Stimulated activated CD4-positive, alpha-beta T cell treated with anti-CD3 and anti-CD28 coated beads, Interleukin-12 subunit alpha, Interleukin-12 subunit beta, amount 100 ng/mL, for 4 hours (primary cell): ENCODE data around the gene DNAH5.
"Not testable (repeated sequence)": the region's sequence is repeated elsewhere in the genome, so short reads cannot be mapped to it uniquely, and the experiment has no call there.

Experiments used
- DNase-seq: peaks from one replicate; pipeline ENCODE4 v3.0.0-alpha.2; 2020

DNAH5 gene

DNA sequence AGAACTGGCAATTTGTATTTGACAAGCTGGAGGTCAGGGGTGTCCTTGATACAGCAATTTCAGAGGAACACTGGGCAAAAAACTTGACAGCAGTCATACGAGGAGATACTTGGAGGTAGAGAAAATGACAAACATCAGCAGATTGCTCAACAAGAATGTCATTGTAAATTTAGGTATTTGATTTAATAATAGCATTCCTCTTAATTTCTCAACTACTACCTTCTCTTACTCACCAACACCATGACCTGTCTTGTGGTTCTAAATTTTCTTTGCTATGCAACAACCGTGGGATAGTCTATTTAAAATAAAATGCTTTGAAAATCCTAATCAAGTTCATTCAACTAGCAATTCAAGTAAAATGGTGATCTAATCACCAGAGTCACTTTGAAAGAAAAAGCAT, 128.4 kb downstream of the DNAH5 start:
- no peak for DNase-seq

DNA sequence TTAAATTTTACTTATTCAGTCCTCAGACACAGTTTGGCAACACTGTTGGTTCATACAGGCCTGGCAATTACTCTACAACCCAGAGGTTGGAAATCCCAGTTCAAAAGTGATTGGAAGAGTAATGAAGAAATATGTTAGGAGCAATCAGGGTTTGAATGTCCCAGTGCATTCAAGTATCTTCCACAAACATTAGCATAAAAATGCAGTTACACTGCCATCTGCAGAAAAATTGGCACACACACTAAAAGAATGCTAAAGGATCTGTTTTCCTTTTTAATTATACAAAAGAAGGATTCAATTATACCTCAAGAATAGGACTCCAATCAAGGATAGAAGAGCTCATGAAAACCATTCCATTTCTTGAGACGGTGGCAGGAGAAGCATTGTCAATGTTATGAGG, 130.2 kb downstream of the DNAH5 start:
- no peak for DNase-seq

DNA sequence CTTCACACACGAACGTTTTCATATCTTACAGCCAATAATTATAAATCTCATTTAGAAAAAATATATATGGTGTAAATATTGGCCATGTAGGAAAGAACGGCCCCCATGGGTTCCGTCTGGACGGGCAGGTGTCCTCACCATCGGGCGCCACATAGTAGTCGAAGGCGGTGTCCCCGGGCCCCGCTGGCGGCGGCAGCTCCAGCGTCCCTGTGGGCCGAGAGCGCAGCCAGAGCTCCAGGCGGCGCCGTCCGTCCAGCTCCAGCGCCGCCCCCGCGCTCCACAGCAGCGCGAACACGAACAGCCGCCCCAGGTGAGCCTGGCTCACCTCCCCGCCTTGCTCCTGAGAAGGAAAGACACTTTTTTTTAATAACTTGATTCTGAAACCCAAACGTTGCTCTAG, 134.6 kb downstream of the DNAH5 start:
- no peak for DNase-seq

DNA sequence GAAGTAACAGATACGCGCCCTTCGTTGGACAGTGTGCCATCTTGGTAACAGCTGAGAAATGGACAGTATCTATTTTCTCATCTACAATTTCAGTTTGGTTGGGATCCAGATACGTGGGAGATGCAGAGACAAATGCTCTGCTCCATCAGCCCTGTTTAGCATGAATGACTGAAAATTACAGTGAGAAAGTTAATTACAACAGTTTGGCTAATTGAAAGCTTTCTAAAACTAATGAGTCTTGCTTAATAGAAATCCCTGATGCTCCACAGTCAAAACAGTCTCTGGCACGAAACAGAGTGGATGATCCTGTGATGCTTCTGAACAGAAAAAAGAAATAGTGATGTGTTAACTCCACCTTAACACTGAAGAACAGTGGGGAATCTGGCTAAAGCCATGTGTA, 140.2 kb downstream of the DNAH5 start:
- no peak for DNase-seq

DNA sequence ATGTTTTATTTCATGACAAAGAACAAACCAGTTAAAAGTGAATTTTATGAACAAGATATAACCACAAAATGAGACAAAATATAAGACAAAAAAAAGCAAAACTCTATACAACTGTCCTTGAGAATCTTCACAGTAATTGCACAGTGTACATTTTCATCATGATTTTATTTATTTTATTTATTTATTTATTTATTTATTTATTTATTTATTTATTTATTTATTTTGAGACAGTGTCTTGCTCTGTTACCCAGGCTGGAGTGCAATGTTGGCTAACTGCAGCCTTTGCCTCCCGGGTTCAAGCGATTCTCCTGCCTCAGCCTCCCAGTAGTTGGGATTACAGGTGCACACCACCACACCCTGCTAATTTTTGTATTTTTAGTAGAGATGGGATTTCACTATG, 145.9 kb downstream of the DNAH5 start:
- not testable (repeated sequence) for DNase-seq

DNA sequence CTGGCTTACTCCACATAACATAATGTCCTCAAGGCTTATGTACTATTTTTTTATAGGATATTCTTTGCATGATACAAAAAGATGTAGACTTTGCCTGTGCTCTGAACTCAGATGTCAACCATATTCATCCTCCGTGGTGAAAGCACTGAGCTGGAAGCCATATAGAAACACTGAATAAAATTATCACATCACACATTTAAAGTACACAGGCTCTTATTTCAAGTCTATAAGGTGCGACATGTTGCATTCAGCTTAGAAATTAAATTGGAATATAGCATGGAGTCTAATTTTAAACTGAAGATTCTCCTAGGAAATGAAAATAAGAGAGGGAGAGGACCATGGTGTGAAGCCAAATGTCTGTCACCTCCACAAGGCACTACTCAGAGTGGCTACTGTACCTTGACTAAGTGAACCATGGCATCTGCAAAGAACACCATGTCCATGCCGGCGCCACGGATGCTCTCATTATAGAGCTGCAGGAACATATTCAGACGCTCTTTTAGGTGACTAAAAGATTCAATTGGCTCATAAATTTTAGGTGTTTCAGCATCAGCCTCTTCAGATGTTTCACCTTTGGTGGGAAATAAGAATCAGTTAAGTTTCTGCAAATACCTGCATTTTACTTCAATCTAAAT, 158.6 kb downstream of the DNAH5 start:
- no peak for DNase-seq

DNA sequence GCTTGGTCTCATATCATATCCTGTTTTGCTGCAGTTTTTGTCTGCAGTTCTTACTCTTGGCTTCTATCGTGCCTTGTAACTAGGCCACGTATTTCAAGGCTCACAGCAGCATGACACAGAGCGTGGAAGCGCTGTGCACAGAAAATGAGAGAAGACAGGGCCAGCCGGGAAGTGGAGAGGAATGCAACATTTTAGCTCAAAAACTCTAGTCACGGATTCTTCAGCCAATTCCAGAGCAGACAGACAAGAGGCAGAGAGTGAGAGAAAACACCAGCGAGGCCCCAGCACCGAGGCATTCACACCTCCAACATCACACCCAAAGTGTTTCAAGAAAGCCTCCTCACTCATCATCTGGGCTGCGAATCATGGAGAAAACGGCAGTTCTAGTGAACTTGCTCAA, 160.8 kb downstream of the DNAH5 start:
- DNase-seq = no peak

DNA sequence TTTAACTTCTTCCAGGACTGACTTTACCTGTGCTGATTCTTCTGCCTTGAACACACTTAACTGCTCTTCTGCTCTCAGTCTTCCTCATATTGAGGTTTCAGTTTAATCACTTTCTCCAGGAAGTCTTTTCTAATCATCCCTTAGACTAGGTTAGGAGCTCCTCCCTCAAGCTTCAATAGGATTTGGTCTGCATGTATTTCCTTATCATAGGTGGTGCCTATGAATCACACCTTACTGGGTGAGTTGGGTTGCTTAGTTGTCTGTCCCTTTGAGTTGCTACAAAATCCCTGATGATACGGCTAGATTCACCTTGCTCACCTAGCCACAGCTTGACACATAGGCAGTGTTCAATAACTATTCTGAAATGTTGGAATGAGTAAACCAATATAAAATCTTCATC, 164.4 kb downstream of the DNAH5 start:
- DNase-seq = no peak

DNA sequence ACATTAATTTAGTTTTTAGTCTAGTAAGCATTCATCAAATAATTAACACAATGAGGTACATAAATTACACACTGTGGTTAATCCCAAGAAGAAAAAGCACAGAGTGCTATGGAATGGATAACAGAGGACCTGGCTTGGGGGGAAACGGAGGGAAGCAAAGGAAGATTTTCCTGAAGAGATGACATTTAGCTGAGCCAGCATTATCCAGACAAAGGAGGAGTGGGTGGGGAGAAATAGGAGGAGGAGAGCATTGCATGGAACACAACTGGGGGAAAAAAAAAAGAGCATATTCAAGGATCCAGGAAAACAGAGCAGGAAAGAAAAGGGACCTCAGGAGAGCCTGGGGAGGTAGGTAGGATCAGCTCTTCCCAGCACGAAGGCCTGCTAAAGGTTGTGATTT, 170.8 kb downstream of the DNAH5 start:
- DNase-seq = no peak

DNA sequence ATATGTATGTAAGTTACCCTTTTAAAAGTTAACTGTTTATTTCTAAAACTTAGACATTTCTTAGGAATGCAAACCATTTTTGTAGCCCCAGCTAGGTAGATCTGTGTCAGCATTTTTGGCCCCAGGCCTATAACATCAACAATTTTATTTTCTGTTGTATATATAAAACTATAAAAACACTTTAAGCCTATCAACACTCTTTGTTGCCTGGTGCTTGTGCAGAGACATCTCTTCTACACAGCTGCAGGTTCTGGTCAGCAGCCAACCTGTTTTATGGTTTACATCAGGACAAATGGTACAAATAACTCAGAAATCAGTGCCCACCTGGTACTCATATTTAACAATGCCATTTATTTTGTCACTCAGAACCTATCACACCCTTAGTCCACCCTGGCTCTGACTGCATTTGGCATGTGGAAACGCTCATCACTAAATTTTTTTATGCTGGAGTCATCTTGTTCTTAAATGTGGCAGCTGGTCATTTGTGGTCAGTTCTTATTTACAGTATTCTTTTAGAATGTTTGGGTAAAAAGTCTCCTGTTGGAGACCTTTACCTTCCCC, 173.4 kb downstream of the DNAH5 start:
- DNase-seq = no peak

DNA sequence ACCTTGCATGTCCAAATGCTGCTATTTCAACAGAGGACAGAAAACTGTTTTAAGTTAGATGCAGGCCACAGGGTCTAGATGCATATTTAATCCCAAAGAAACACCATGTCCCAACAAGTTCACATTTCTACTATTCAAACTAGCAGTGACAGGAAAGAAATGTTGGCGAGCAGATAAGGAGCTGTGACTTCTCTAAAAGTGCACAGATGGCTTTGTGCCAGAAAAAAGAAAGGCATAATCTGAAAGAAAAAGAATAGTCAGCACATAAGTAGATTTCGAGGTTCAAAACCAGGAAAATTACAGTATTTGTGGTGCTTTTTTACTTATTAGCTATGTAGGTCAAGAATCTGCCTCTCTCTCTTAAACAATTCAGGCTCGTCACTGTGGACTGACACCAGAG, 178.3 kb downstream of the DNAH5 start:
- DNase-seq = no peak

DNA sequence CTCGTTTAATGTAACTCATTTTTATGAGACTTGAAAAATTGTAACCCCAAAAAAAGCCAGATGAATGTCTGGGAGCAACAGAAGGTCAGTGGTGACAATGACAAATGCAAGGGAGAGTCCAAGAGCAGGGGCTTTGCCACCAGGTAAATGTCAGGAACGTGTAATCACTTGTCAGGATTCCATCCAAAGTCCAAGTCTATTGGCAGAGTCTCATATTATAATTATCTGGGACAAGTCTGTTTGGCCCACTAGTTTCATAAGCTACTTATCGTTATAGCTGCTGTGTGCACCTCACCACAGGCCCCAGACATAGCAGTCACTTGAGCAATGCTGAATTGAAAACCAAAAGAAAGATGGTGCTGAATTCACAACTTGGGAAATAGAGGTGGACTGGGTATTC, 180.8 kb downstream of the DNAH5 start:
- no peak for DNase-seq

DNA sequence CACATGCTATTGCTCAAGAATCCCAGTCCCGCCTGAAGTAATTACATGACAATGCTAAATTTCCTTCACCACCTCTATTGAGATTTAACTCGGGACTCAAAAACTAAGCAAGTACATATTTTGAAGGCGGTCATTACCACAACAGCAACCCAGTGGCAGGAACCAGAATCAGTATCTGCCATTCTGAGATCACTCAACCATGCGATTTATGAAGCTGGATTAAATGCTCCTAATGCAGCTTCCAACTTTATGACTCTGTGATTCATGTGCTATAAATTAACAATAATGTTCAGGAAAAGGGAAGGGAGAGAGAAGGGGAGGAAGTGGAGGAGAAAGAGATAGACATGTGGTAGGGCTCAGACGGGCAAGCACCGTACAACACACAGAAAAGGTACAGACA, 194.7 kb downstream of the DNAH5 start:
- DNase-seq = no peak

DNA sequence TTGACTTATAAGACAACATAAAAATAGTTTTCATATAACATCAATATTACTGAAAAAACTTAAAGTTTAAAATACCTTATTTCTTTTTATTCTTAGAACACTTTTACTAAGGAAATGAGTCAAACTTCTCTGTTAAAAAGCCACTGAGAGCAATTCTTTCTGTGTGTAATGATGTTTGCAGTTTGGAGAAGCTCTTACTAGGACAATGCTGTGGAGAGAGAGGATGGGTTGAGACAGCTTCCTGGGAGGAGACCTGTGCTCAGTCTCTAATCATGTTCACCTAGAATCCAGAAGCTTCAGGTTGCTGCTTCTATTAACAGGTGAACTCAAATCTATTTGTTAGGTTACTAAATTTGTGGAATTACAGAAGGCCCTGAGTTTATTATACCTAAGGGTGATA, 198.5 kb downstream of the DNAH5 start:
- DNase-seq = no peak

DNA sequence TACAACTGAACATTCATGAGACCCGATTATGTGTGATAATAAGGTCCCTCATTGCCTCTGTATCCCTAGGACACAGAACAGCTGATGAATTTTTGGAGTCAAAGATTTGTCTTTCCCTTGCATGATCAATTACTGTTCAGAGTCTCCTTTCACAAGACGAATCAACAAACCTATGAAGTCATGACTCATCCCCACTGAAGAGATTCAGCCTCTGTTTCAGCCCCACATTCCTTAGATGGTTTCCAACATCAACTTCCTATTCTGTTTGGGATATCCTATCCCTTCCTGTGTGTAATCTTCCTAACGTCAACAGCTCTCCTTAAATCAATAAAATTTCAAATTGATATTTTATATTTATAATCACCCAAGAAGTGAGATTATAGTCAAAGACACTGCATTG, 199.0 kb downstream of the DNAH5 start:
- DNase-seq = no peak

DNA sequence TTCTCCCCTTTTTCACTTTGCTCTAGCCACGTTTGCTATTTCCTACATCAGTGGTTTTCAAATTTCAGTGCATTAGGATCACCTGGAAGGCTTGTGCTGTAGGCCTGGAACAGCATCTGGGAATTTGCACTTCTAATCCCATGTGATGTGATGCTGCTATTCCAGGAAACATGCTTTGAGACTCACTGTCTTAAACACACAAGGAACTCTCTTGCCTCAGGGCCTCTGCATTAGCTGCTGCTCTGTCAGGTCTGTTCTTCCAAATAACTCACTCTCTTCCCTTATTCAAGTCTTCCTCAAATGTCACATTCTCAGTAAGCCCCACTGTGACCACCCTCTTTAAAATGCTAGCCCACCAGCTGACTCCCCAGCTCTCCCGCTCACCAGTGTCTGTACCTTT, 204.0 kb downstream of the DNAH5 start:
- DNase-seq = no peak

DNA sequence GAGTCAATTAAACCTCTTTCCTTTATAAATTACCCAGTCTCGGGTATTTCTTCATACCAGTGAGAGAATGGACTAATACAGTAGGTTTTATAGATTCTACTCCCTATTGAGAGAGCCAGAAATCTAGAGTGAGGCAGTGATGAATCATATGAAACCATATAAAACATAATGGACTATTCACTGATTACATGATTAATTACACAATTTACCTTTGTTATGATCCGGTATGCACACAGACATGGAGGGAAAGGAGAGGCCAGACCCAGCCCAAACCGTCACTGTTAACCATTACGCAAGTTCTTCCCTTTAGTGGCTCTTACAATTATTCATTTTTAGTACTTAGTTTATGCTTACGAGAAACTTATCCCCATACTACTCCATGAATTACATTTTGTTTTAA, 205.0 kb downstream of the DNAH5 start:
- DNase-seq = no peak

DNA sequence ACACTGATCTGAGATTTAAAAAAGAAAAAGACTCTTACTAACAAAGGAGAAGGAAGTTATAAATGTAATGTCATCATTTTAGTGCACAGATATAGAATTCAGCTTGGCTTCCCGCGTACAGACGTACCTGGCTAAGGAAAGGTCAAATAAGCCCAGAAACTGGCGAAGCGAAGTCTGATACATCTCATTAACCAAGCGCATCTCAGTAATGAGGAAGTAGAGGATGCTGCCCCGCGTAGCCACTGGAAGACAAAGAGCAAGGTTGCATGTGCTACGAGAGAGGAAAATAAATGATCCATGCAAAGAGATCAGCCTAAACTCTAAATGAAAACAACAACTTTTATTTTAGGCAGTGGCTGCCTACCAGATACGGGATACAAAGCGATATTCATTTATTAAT, 208.8 kb downstream of the DNAH5 start:
- no peak for DNase-seq

DNA sequence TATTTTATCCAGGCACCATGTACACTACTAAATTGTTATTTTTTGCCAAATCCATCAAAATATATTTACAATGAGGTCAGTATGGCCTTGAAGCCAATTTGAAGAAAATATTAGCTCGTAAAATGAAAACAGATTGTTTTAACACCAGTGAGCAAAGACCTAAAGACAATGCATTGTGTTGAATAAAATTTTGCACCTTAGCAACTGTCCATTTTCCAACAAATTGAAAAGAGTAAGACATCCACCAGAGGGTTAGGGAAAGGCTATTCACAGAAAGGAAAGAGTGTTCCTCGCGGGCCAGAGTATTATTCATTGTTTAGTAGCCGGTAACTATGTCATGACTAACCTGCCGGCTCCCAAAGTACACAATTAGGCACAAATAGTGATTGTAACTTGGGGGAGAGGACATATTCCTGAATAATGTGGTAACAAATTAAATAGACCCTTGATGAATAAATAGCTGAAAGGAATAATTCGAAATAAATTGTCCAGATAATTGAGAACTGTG, 213.3 kb downstream of the DNAH5 start:
- no peak for DNase-seq

DNA sequence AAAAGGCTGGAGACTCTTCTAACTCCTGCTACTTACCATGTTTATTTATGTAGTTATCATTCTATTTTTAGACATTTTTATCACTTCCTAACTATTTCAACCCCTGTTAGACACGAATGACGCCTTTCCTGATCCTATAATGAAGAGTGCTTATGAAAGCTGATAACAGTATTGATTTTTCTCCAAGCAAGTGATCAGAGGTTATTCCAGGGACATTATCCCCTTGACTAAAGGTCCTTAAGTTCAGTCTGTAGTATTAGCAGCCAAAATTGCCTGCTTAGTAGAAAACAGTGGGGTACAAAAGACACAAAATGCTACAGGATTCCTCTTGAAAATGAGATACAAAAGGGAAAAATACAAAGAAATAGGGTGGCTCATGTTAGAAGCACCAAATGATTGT, 235.6 kb downstream of the DNAH5 start:
- DNase-seq = no peak

DNA sequence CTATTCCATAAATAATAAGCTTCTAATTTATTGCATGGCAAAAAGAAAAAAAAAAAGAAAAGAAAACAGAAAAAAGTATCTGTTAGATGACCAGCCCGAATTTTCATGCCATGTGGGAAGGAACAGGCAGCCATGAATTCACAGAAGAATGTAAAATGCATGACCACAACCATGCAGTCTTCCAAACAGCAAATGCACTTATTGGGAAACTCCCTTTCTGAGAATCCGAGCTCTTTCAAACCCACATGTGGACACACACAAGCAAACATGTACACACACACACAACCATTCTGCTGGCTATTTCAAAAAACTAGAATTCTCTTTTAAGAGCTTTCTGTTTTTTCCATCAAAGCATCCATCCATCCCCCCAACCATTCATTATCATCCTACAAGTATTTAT, 236.1 kb downstream of the DNAH5 start:
- no peak for DNase-seq

DNA sequence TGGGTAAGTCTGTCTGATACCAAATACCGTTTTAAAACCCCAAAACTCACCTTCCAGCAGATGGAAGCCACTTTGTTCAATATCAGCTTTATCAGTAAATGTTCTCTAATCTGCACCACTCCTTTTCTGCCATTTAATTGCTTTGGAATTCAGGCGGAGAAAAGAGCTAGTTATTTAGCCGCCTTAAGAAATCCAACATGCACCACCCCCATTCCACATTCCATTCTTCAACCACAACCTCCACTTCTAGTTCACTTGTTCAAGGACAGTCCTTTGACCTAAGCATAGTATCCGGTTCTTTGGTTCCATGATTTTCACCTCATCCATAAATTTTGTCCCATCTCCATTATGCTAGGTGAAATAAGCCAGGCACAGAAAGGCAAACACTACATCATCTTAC, 240.1 kb downstream of the DNAH5 start:
- DNase-seq = no peak

DNA sequence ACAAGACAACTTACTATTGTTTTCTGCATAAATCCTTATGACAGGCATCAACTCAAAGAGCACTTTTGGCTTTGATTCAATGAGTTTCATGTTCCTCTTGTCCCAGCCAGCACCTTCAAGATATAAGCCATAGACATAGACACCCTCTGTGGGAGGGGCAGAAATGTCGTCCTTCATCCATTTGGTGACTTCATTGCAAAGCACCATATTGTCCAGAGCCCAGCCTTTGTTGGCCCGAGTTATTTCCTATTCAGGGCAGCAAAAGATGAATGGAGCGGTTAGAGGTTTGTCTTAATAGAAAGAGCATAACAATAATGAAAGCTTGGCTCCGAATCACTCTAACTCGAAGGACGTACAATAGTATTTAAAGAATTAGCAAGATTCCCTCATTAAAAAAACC, 243.9 kb downstream of the DNAH5 start:
- no peak for DNase-seq

DNA sequence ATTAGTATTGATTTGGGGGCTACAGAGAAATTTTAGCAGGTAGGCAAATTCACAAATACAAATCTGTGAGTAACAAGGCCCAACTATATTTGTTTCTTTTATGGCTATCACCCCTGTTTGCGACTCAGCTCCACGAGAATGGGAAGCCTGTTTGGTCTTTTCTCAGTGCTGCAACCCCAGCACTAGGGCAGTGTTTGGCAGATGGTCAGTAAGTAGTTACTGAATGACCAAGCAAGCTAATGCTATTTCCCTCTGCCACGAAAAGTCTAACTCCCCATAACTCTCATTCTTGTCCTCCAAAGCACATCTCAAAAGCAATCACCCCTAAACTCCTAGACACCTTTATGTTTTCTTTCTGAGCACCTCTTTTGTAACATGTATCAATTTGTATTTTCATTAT, 245.6 kb downstream of the DNAH5 start:
- no peak for DNase-seq

DNA sequence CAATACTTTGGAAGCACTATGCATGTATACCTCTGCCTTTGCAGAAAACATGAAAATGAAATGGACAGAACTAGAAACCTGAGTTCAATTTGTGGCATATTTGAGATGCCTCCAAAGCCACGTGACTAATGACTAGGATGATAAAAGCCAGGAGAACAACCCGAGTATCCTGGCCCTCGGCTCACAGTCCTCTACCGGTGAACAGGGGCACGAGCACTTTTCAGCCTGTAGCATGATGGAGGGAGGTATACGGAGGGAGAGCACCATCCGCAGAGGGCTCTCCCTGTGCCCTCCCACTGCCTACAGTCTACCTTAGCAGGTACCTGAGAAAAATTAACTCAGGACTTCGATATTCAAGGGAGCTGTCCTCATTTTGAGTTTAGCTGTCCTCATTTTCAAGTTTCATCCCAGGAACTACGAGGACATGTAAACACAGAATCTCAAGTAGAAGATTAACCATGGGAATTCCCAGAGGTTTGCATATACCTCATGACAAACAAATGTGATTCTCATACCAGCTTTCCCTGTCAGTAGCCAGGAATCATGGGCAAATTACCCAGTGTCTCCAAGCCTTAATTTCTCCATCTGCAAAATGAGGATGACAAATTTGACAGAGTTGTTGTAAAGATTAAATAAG, 249.3 kb downstream of the DNAH5 start:
- no peak for DNase-seq
